GM04503 (cell line): ENCODE data around the gene CNTNAP5.

Source experiments
- DNase-seq: peaks from one replicate; pipeline ENCODE4 v3.0.0-alpha.2; 2012; ENCODE audit warnings: low read depth

Gene CNTNAP5

GRCh38 chr2:124025171-124025580 is at the start of gene CNTNAP5:
Gene CNTNAP5 (plus strand): TSS chr2:124025287. CDS start chr2:124025651, 364 bp downstream.
- no peak for DNase-seq

- DNase-seq: no peak
These were observed 48.9 kb upstream of the CNTNAP5 start for GRCh38 chr2:123976054-123976648.

- no peak for DNase-seq
These were observed 31.3 kb upstream of the CNTNAP5 start for GRCh38 chr2:123993728-123994323.

GRCh38 chr2:123999681-124000080 is 25.4 kb upstream of the CNTNAP5 start:
- no peak for DNase-seq

GRCh38 chr2:124001696-124002430 is 23.2 kb upstream of the CNTNAP5 start:
- no peak for DNase-seq

- DNase-seq: no peak
These were observed 6.2 kb upstream of the CNTNAP5 start for GRCh38 chr2:124018890-124019289.

GRCh38 chr2:124024561-124025170 is 421 bp upstream of the CNTNAP5 start:
- no peak for DNase-seq

GRCh38 chr2:124025891-124026434 is 876 bp downstream of the CNTNAP5 start:
- DNase-seq: no peak

- no peak for DNase-seq
These were observed 1.4 kb downstream of the CNTNAP5 start for GRCh38 chr2:124026503-124026902.

- DNase-seq: no peak
These were observed 2.1 kb downstream of the CNTNAP5 start for GRCh38 chr2:124027182-124027581.

- DNase-seq: no peak
These were observed 7.7 kb downstream of the CNTNAP5 start for GRCh38 chr2:124032799-124033198.

GRCh38 chr2:124034265-124034664 is 9.2 kb downstream of the CNTNAP5 start:
- no peak for DNase-seq

GRCh38 chr2:124035001-124035400 is 9.9 kb downstream of the CNTNAP5 start:
- DNase-seq: no peak

GRCh38 chr2:124039032-124039431 is 13.9 kb downstream of the CNTNAP5 start:
- DNase-seq: no peak

- no peak for DNase-seq
These were observed 14.7 kb downstream of the CNTNAP5 start for GRCh38 chr2:124039762-124040291.

GRCh38 chr2:124045894-124046293 is 20.8 kb downstream of the CNTNAP5 start:
- no peak for DNase-seq

- DNase-seq: no peak
These were observed 21.2 kb downstream of the CNTNAP5 start for GRCh38 chr2:124046332-124046731.

GRCh38 chr2:124048102-124048501 is 23.0 kb downstream of the CNTNAP5 start:
- DNase-seq: no peak

- no peak for DNase-seq
These were observed 23.6 kb downstream of the CNTNAP5 start for GRCh38 chr2:124048664-124049063.

- no peak for DNase-seq
These were observed 24.0 kb downstream of the CNTNAP5 start for GRCh38 chr2:124049136-124049535.

GRCh38 chr2:124050833-124051497 is 25.9 kb downstream of the CNTNAP5 start:
- no peak for DNase-seq

GRCh38 chr2:124053796-124054195 is 28.7 kb downstream of the CNTNAP5 start:
- no peak for DNase-seq
